Panc1 (cell line): ENCODE measurements around the gene APCDD1. TPM values are rescaled to one million over a fixed set of nuclear protein-coding genes. Genes with fewer than 3 reads are reported as not detected.

Experiments
- ATAC-seq: fragments of 200-7000 bp; cut with Tn5 transposase; 2 replicates; pipeline ENCODE4 v1.9.1; 2020; ENCODE audit warnings: mild to moderate bottlenecking, moderate library complexity
- BruUV-seq: library from RNA; stranded (reverse); fragments of 400-500 nt; replicated peaks from 2 replicates; lab custom pipeline; 2021; lab: Mats Ljungman, UMichigan
- CTCF ChIA-PET: fragments of 300-600 bp; sonication (Branson Sonifier 250); formaldehyde crosslinking; loops from one replicate; lab custom pipeline; 2022; ENCODE audit warnings: antibody characterized with exemption; lab: Charles Lee
- POLR2A ChIA-PET: fragments of 300-600 bp; sonication (Branson Sonifier 250); formaldehyde crosslinking; loops from one replicate; lab custom pipeline; 2022; ENCODE audit warnings: antibody characterized with exemption; lab: Charles Lee
- DNase-seq: peaks from one replicate; pipeline ENCODE4 v3.0.0-alpha.2; 2010; ENCODE audit warnings: low read depth, low spot score
- H3K27ac ChIP-seq: 2 replicates; pipeline ENCODE4 v1.5.1; 2011; ENCODE audit warnings: mild to moderate bottlenecking, low read length, inconsistent platforms
- H3K27me3 ChIP-seq: fragments of 200-500 bp; sonication (Bioruptor generic); 2 replicates; pipeline ENCODE4 v1.6.0; 2014; ENCODE audit warnings: low read length, inconsistent platforms; ENCODE audit not compliant: control insufficient read depth, insufficient read depth
- H3K36me3 ChIP-seq: fragments of 200-500 bp; sonication (Bioruptor generic); 2 replicates; pipeline ENCODE4 v1.5.1; 2014; ENCODE audit warnings: inconsistent platforms, mild to moderate bottlenecking, low read length, moderate library complexity; ENCODE audit not compliant: control insufficient read depth, insufficient read depth
- H3K4me1 ChIP-seq: 2 replicates; pipeline ENCODE4 v1.5.1; 2011; ENCODE audit warnings: inconsistent platforms, mild to moderate bottlenecking, low read length, moderate library complexity; ENCODE audit not compliant: control insufficient read depth, insufficient read depth
- H3K4me3 ChIP-seq, 2 experiments: 2 replicates each; pipeline ENCODE4 v1.5.1; 2011 to 2012; ENCODE audit warnings: low read depth in 2 of 2, low read length in 2 of 2, mild to moderate bottlenecking in 2 of 2, inconsistent platforms in 1 of 2, moderate library complexity in 1 of 2
- H3K9me3 ChIP-seq: fragments of 200-500 bp; sonication (Bioruptor generic); 2 replicates; pipeline ENCODE4 v1.5.1; 2014; ENCODE audit warnings: low read depth, mild to moderate bottlenecking, inconsistent platforms, low read length, moderate library complexity; ENCODE audit not compliant: control insufficient read depth, insufficient read depth
- POLR2AphosphoS5 ChIP-seq: IDR thresholded peaks from 2 replicates; pipeline ENCODE4 v1.6.1; 2012; ENCODE audit warnings: mild to moderate bottlenecking, low read depth, low read length, moderate library complexity
- REST ChIP-seq, 2 experiments: IDR thresholded peaks; 2 replicates each; pipeline ENCODE4 v1.6.1; 2011 to 2012; ENCODE audit warnings: low read depth in 2 of 2, control low read depth in 1 of 2, low read length in 1 of 2, mild to moderate bottlenecking in 1 of 2, moderate library complexity in 1 of 2; ENCODE audit not compliant: insufficient read depth in 1 of 2
- SIN3A ChIP-seq: IDR thresholded peaks from 2 replicates; pipeline ENCODE4 v1.6.1; 2012; ENCODE audit warnings: low read depth, mild to moderate bottlenecking, low read length, moderate library complexity, borderline replicate concordance; ENCODE audit not compliant: insufficient read depth
- TCF7L2 ChIP-seq: IDR thresholded peaks from 2 replicates; pipeline ENCODE4 v1.6.1; 2011; ENCODE audit warnings: mild to moderate bottlenecking, low read depth, low read length, inconsistent platforms
- in situ Hi-C: cut with HindIII; loops from 2 replicates; pipeline ENCODE4 v1.10.0; 2016; ENCODE audit warnings: low sequenced_read_pairs, low pct_unique_long_range_greater_than_20kb
- intact Hi-C: fragments of 100-400 bp; cut with micrococcal nuclease; formaldehyde crosslinking; loops from one replicate; pipeline ENCODE4 v1.10.0; 2022; ENCODE audit not compliant: unreplicated experiment
- total RNA-seq: library from RNA; stranded (reverse); gene quantifications from one replicate; pipeline ENCODE4 v1.2.1, GENCODE V29; 2021; ENCODE audit not compliant: unreplicated experiment
- TF ChIP-seq, protein P1 (sequence below): fragments of 450-650 bp; IDR thresholded peaks from 2 replicates; pipeline ENCODE4 v1.5.1; 2017; ENCODE audit warnings: mild to moderate bottlenecking

Gene APCDD1
- total RNA-seq, 1 experiment from 2014 or later: 0.36 TPM

- Histone ChIP-seq H3K4me1 (no peaks in the 10 kb centered on the region), H3K27me3 (no peaks in the 10 kb centered on the region; the same call in 1 of the 2 replicates), H3K4me3 (no peak overlapping the region), H3K27ac (no peak overlapping the region), H3K36me3 (no peaks in the 10 kb centered on the region), H3K9me3 (no peaks in the 10 kb centered on the region)
- no peak for TF ChIP-seq REST (IDR thresholded peaks at IDR 0.05; ENCODE audit: insufficient read depth in 1 of 2, low read depth in 2 of 2, low read length in 1 of 2)
- no peak for TF ChIP-seq SIN3A
- TF ChIP-seq, protein P1, sequence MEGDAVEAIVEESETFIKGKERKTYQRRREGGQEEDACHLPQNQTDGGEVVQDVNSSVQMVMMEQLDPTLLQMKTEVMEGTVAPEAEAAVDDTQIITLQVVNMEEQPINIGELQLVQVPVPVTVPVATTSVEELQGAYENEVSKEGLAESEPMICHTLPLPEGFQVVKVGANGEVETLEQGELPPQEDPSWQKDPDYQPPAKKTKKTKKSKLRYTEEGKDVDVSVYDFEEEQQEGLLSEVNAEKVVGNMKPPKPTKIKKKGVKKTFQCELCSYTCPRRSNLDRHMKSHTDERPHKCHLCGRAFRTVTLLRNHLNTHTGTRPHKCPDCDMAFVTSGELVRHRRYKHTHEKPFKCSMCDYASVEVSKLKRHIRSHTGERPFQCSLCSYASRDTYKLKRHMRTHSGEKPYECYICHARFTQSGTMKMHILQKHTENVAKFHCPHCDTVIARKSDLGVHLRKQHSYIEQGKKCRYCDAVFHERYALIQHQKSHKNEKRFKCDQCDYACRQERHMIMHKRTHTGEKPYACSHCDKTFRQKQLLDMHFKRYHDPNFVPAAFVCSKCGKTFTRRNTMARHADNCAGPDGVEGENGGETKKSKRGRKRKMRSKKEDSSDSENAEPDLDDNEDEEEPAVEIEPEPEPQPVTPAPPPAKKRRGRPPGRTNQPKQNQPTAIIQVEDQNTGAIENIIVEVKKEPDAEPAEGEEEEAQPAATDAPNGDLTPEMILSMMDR: no peak
- TF ChIP-seq POLR2AphosphoS5: no peak
- TF ChIP-seq TCF7L2: no peak
- ChIA-PET CTCF (no interaction called here), POLR2A (no interaction called here)
- ATAC-seq (no peak), DNase-seq (no peak)
- in situ Hi-C loops (no loop called here), intact Hi-C loops (loop anchor here (10.0 kb wide), 1 partner anchor 60 kb away; no protein-coding TSS in a partner anchor)
- no TSS peak for BruUV-seq
Observed at GRCh38 chr18:10414293-10414842, 40.1 kb upstream of the APCDD1 start.

GRCh38 chr18:10416065-10416464 is 38.4 kb upstream of the APCDD1 start:
- no TSS peak for BruUV-seq
- ATAC-seq (no peak), DNase-seq (no peak)
- ChIA-PET CTCF (no interaction called here), POLR2A (no interaction called here)
- Histone ChIP-seq H3K9me3 (no peaks in the 10 kb centered on the region), H3K4me1 (no peaks in the 10 kb centered on the region), H3K27me3 (no peaks in the 10 kb centered on the region; the same call in 1 of the 2 replicates), H3K36me3 (no peaks in the 10 kb centered on the region), H3K4me3 (no peak overlapping the region), H3K27ac (no peak overlapping the region)
- TF ChIP-seq SIN3A (no peak), TCF7L2 (no peak), REST (IDR thresholded peaks at IDR 0.05; ENCODE audit: insufficient read depth in 1 of 2, low read depth in 2 of 2, low read length in 1 of 2) (no peak), POLR2AphosphoS5 (no peak)
- TF ChIP-seq, protein P1: no peak
- in situ Hi-C loops (no loop called here), intact Hi-C loops (loop anchor here (10.0 kb wide), 1 partner anchor 59 kb away; no protein-coding TSS in a partner anchor)
